Measurements from ENCODE around the gene MRPL54. TPM values are rescaled to one million over a fixed set of nuclear protein-coding genes. Genes with fewer than 3 reads are reported as not detected.

The MRPL54 gene
- total RNA-seq: 34.4 TPM

DNA sequence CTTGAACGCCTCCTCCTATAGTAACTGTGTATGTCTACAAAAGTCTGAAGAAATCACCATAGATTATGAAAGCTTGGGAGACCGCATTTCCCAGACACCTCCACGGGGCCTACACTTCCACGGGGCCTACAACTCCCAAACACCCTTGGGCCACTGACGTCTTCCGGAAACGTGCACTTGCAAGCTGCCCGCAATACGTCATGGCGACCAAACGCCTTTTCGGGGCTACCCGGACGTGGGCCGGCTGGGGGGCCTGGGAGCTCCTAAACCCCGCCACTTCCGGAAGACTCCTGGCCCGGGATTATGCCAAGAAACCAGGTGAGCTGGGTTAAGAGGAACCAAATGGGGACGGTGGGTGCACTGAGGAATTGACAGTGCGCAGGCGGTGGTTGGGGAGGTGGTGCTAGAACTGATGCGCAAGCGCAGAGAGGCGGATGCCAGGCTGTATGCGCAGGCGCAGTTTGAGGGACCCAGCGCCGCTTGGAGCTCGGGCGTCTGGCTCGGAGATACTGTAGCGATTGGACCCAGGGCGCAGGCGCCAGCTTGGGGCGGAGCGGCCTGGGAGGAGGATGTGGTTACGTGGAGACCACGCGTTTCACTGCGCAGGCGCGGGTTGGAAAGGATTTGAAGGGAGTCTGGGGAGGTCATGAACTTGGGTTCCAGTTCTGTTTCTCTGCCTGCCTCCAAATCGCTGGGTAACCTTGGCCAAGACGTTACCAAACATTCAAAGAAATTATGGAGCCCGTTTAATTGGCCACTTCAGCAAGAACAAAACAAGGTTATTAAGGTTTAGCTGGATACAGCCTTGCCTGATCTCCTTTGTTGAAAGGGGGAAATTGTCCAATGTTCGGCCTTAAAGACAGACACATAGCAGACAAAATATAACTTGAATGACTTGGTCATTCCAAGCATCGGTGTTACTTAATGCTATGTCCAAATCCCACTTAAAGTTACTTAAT is at the start of gene MRPL54:
TSS of gene MRPL54 (plus strand) at position 182 of the 959 bp plus-strand sequence. CDS start at position 201, 19 bp downstream.

GRCh38 chr19:3761382-3762129 is 926 bp upstream of the MRPL54 start, which contains the start of gene APBA3:
TSS of gene APBA3 (minus strand) at chr19:3761692. CDS start at chr19:3760264, 1,428 bp downstream.

GRCh38 chr19:3771906-3772455 is 9.5 kb downstream of the MRPL54 start, which contains the start of gene RAX2:
TSS of gene RAX2 (minus strand) at chr19:3772228. CDS start at chr19:3771742, 486 bp downstream.

GRCh38 chr19:3785938-3786824 is 23.7 kb downstream of the MRPL54 start, which contains the start of gene MATK:
TSS of gene MATK (minus strand) at chr19:3786381. CDS start at chr19:3785135, 1,246 bp downstream.

Small RNAs within 50 kb of the gene (small RNA-seq; reads per million reads assigned to genes)
- gene AC005777.1: not detected

Other genes starting within 250 kb of the MRPL54 start
- gene TEKTIP1, start 223.5 kb upstream of the MRPL54 start, total RNA-seq: not detected
- gene MFSD12, start 205.1 kb upstream of the MRPL54 start, total RNA-seq: 38.5 TPM
- 20.8 TPM for gene HMG20B, start 189.7 kb upstream of the MRPL54 start, total RNA-seq
- 0.23 TPM for gene GIPC3, start 177.2 kb upstream of the MRPL54 start, total RNA-seq
- 1.4 TPM for gene TBXA2R, start 155.8 kb upstream of the MRPL54 start, total RNA-seq
- gene CACTIN, start 135.9 kb upstream of the MRPL54 start, total RNA-seq: 16.6 TPM
- 27.9 TPM for gene PIP5K1C, start 62.2 kb upstream of the MRPL54 start, total RNA-seq
- gene TJP3, start 54.3 kb upstream of the MRPL54 start, total RNA-seq: 1.2 TPM
- 11.3 TPM for gene APBA3, start 990 bp upstream of the MRPL54 start, total RNA-seq
- gene RAX2, start 9.5 kb downstream of the MRPL54 start, total RNA-seq: not detected
- gene MATK, start 23.7 kb downstream of the MRPL54 start, total RNA-seq: 25.1 TPM
- 12.0 TPM for gene ZFR2, start 106.4 kb downstream of the MRPL54 start, total RNA-seq
- 105 TPM for gene ATCAY, start 118.0 kb downstream of the MRPL54 start, total RNA-seq
- gene NMRK2, start 170.4 kb downstream of the MRPL54 start, total RNA-seq: not detected
- gene DAPK3, start 208.4 kb downstream of the MRPL54 start, total RNA-seq: 58.1 TPM
- 1,635 TPM for gene EEF2, start 222.8 kb downstream of the MRPL54 start, total RNA-seq
- 21.9 TPM for gene PIAS4, start 245.1 kb downstream of the MRPL54 start, total RNA-seq